HepG2 (cell line): ENCODE measurements around the gene CBLN3. TPM values are rescaled to one million over a fixed set of nuclear protein-coding genes. Genes with fewer than 3 reads are reported as not detected.

Source experiments
- GLI4 ChIP-seq: sonication (generic); formaldehyde crosslinking; IDR thresholded peaks from 2 replicates; pipeline ENCODE4 v1.5.1; 2020; ENCODE audit warnings: missing genetic modification reagents, mild to moderate bottlenecking, moderate library complexity, borderline replicate concordance
- MTA3 ChIP-seq: sonication (generic); formaldehyde crosslinking; IDR thresholded peaks from 2 replicates; pipeline ENCODE4 v1.4.0; 2020; ENCODE audit warnings: missing genetic modification reagents
- SMARCC2 ChIP-seq: fragments of 450-650 bp; IDR thresholded peaks from 2 replicates; pipeline ENCODE4 v1.6.1; 2017; ENCODE audit warnings: antibody characterized with exemption, mild to moderate bottlenecking
- TCF12 ChIP-seq, 2 experiments: fragments of 450-650 bp in 1 of 2; sonication (generic) in 1 of 2; formaldehyde crosslinking in 1 of 2; IDR thresholded peaks; 2 replicates each; pipeline versions ENCODE4 v1.6.1 to v1.8.0; 2017 to 2022; ENCODE audit warnings: antibody characterized with exemption in 1 of 2, mild to moderate bottlenecking in 1 of 2, missing genetic modification reagents in 1 of 2, moderate library complexity in 1 of 2
- TRAFD1 ChIP-seq: sonication (generic); formaldehyde crosslinking; IDR thresholded peaks from 2 replicates; pipeline ENCODE4 v1.5.1; 2020; ENCODE audit warnings: missing genetic modification reagents, mild to moderate bottlenecking, borderline replicate concordance
- U2AF1 ChIP-seq: fragments of 200-400 bp; formaldehyde crosslinking; optimal IDR thresholded peaks from 2 replicates; pipeline ENCODE3; 2017; ENCODE audit warnings: mild to moderate bottlenecking, low read depth, low read length
- ZBED4 ChIP-seq: sonication (generic); formaldehyde crosslinking; IDR thresholded peaks from 2 replicates; pipeline ENCODE4 v1.4.0; 2020; ENCODE audit warnings: missing genetic modification reagents, borderline replicate concordance
- ZKSCAN8 ChIP-seq: IDR thresholded peaks from 2 replicates; pipeline ENCODE4 v1.6.1; 2016; ENCODE audit warnings: borderline replicate concordance, missing genetic modification reagents, missing compliant biosample characterization
- ZNF577 ChIP-seq: sonication (generic); formaldehyde crosslinking; IDR thresholded peaks from 2 replicates; pipeline ENCODE4 v1.4.0; 2020; ENCODE audit warnings: mild to moderate bottlenecking, low read depth, missing genetic modification reagents, borderline replicate concordance
- ZNF720 ChIP-seq: sonication (generic); formaldehyde crosslinking; IDR thresholded peaks from 2 replicates; pipeline ENCODE4 v1.4.0; 2020; ENCODE audit warnings: missing genetic modification reagents
- polyA plus RNA-seq, 8 experiments: library from polyadenylated mRNA; depleted of rRNA in 3 of 8; stranded (reverse) in 7 of 8; unstranded in 1 of 8; fragments of >200 nt; fragmentation: Illumina TruSeq in 4 of 8; extraction: Trizol in 4 of 8; gene quantifications; 2 replicates each; pipeline versions ENCODE4 v1.2.1 to v1.2.3, GENCODE V29; 2011 to 2016; ENCODE audit warnings: low read depth in 4 of 8, missing spikeins in 1 of 8, mixed read lengths in 1 of 8; ENCODE audit not compliant: insufficient read depth in 1 of 8
- total RNA-seq, 5 experiments: library from RNA; depleted of rRNA; stranded (reverse); fragments of >200 nt; fragmentation: Illumina TruSeq; extraction: Trizol; gene quantifications; 2 replicates each; pipeline ENCODE4 v1.2.3, GENCODE V29; 2016; ENCODE audit warnings: low read depth in 1 of 5
- TF ChIP-seq, protein P1 (sequence below): IDR thresholded peaks from 2 replicates; pipeline ENCODE4 v1.6.1; 2012; ENCODE audit warnings: low read length, improper control_type of control experiment
- TF ChIP-seq, protein P2 (sequence below): sonication (generic); formaldehyde crosslinking; IDR thresholded peaks from 2 replicates; pipeline ENCODE4 v1.4.0; 2020; ENCODE audit warnings: missing genetic modification reagents, mild to moderate bottlenecking, borderline replicate concordance
- TF ChIP-seq, protein P3 (sequence below): sonication (generic); formaldehyde crosslinking; IDR thresholded peaks from 2 replicates; pipeline ENCODE4 v1.8.0; 2022; ENCODE audit warnings: mild to moderate bottlenecking, missing genetic modification reagents; ENCODE audit not compliant: insufficient replicate concordance

Gene CBLN3
- total and polyA plus RNA-seq, 2 of the 13 experiments (the other 11 are each of a cell fraction or from before 2014, with no cell fraction given) = 0.66 to 0.98 TPM

- TF ChIP-seq, protein P1, sequence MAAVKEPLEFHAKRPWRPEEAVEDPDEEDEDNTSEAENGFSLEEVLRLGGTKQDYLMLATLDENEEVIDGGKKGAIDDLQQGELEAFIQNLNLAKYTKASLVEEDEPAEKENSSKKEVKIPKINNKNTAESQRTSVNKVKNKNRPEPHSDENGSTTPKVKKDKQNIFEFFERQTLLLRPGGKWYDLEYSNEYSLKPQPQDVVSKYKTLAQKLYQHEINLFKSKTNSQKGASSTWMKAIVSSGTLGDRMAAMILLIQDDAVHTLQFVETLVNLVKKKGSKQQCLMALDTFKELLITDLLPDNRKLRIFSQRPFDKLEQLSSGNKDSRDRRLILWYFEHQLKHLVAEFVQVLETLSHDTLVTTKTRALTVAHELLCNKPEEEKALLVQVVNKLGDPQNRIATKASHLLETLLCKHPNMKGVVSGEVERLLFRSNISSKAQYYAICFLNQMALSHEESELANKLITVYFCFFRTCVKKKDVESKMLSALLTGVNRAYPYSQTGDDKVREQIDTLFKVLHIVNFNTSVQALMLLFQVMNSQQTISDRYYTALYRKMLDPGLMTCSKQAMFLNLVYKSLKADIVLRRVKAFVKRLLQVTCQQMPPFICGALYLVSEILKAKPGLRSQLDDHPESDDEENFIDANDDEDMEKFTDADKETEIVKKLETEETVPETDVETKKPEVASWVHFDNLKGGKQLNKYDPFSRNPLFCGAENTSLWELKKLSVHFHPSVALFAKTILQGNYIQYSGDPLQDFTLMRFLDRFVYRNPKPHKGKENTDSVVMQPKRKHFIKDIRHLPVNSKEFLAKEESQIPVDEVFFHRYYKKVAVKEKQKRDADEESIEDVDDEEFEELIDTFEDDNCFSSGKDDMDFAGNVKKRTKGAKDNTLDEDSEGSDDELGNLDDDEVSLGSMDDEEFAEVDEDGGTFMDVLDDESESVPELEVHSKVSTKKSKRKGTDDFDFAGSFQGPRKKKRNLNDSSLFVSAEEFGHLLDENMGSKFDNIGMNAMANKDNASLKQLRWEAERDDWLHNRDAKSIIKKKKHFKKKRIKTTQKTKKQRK = no peak
- TF ChIP-seq ZBED4 (CRISPR knock-in tag) (no peak), ZNF720 (CRISPR knock-in tag) (no peak), ZNF577 (CRISPR knock-in tag) (no peak), MTA3 (CRISPR knock-in tag) (no peak), GLI4 (no peak), TCF12 (IDR thresholded peaks at IDR 0.05) (peak; percentile 7; the same call in 1 of the 2 replicates), TCF12 (CRISPR knock-in tag; IDR thresholded peaks at IDR 0.05) (no peak), TRAFD1 (CRISPR knock-in tag) (no peak), U2AF1 (no peak), ZKSCAN8 (CRISPR knock-in tag) (no peak), SMARCC2 (no peak)
- TF ChIP-seq, protein P2, sequence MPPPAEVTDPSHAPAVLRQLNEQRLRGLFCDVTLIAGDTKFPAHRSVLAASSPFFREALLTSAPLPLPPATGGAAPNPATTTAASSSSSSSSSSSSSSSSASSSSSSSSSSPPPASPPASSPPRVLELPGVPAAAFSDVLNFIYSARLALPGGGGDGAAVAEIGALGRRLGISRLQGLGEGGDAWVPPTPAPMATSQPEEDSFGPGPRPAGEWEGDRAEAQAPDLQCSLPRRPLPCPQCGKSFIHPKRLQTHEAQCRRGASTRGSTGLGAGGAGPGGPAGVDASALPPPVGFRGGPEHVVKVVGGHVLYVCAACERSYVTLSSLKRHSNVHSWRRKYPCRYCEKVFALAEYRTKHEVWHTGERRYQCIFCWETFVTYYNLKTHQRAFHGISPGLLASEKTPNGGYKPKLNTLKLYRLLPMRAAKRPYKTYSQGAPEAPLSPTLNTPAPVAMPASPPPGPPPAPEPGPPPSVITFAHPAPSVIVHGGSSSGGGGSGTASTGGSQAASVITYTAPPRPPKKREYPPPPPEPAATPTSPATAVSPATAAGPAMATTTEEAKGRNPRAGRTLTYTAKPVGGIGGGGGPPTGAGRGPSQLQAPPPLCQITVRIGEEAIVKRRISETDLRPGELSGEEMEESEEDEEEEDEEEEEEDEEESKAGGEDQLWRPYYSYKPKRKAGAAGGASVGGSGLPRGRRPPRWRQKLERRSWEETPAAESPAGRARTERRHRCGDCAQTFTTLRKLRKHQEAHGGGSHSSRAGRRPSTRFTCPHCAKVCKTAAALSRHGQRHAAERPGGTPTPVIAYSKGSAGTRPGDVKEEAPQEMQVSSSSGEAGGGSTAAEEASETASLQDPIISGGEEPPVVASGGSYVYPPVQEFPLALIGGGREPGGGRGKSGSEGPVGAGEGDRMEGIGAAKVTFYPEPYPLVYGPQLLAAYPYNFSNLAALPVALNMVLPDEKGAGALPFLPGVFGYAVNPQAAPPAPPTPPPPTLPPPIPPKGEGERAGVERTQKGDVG (CRISPR knock-in tag) = no peak
- TF ChIP-seq, protein P3, sequence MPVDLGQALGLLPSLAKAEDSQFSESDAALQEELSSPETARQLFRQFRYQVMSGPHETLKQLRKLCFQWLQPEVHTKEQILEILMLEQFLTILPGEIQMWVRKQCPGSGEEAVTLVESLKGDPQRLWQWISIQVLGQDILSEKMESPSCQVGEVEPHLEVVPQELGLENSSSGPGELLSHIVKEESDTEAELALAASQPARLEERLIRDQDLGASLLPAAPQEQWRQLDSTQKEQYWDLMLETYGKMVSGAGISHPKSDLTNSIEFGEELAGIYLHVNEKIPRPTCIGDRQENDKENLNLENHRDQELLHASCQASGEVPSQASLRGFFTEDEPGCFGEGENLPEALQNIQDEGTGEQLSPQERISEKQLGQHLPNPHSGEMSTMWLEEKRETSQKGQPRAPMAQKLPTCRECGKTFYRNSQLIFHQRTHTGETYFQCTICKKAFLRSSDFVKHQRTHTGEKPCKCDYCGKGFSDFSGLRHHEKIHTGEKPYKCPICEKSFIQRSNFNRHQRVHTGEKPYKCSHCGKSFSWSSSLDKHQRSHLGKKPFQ (CRISPR knock-in tag) = no peak
Observed at GRCh38 chr14:24456980-24457379, 27.5 kb upstream of the CBLN3 start (continued).
